H1 (cell line): ENCODE data around the gene HBQ1. TPM values are rescaled to one million over a fixed set of nuclear protein-coding genes. Genes with fewer than 3 reads are reported as not detected.

Experiments
- CTCF ChIP-seq, 3 experiments: IDR thresholded peaks; 1 replicate in 2 of 3; 2 replicates in 1 of 3; pipeline versions ENCODE4 v1.5.1 to v1.6.1; 2011; ENCODE audit warnings: low read length in 3 of 3, mild to moderate bottlenecking in 3 of 3, inconsistent platforms in 2 of 3, low read depth in 1 of 3, moderate library complexity in 1 of 3; ENCODE audit not compliant: insufficient read depth in 1 of 3; ENCODE audit errors: control extremely low read depth in 1 of 3
- E2F6 ChIP-seq: IDR thresholded peaks from 2 replicates; pipeline ENCODE4 v1.6.1; 2012; ENCODE audit warnings: inconsistent platforms
- HDAC6 ChIP-seq: IDR thresholded peaks from one replicate; pipeline ENCODE4 v1.7.1; 2012; ENCODE audit warnings: low read depth, mild to moderate bottlenecking, inconsistent platforms, low read length, moderate library complexity
- KDM4A ChIP-seq: IDR thresholded peaks from one replicate; pipeline ENCODE4 v1.7.1; 2012; ENCODE audit warnings: low read depth, mild to moderate bottlenecking, moderate library complexity, low read length, inconsistent platforms; ENCODE audit not compliant: severe bottlenecking
- NRF1 ChIP-seq: IDR thresholded peaks from 2 replicates; pipeline ENCODE4 v1.6.1; 2011; ENCODE audit warnings: mild to moderate bottlenecking, low read depth, low read length, improper control_type of control experiment
- POLR2AphosphoS5 ChIP-seq: IDR thresholded peaks from 2 replicates; pipeline ENCODE4 v1.6.1; 2011; ENCODE audit warnings: low read depth, low read length
- RXRA ChIP-seq: IDR thresholded peaks from 2 replicates; pipeline ENCODE4 v1.6.1; 2011; ENCODE audit warnings: low read depth, mild to moderate bottlenecking, low read length, moderate library complexity; ENCODE audit not compliant: insufficient read depth
- SAP30 ChIP-seq: fragments of 300-600 bp; sonication (generic); IDR thresholded peaks from 2 replicates; pipeline ENCODE4 v1.7.1; 2012; ENCODE audit warnings: low read length, moderate library complexity, mild to moderate bottlenecking, inconsistent platforms; ENCODE audit not compliant: insufficient read depth, insufficient replicate concordance
- SP1 ChIP-seq: IDR thresholded peaks from 2 replicates; pipeline ENCODE4 v1.6.1; 2011; ENCODE audit warnings: low read depth, low read length
- SUZ12 ChIP-seq: fragments of 200-600 bp; sonication (generic); IDR thresholded peaks from 2 replicates; pipeline ENCODE4 v1.6.1; 2012; ENCODE audit warnings: mild to moderate bottlenecking, inconsistent platforms, low read length, moderate library complexity, mixed read lengths
- TAF1 ChIP-seq: IDR thresholded peaks from 2 replicates; pipeline ENCODE4 v1.6.1; 2011; ENCODE audit warnings: mild to moderate bottlenecking, low read depth, low read length
- USF2 ChIP-seq: IDR thresholded peaks from 2 replicates; pipeline ENCODE4 v1.6.1; 2011; ENCODE audit warnings: low read length, improper control_type of control experiment
- YY1 ChIP-seq: IDR thresholded peaks from 2 replicates; pipeline ENCODE4 v1.6.1; 2011; ENCODE audit warnings: low read depth, mild to moderate bottlenecking, low read length
- polyA plus RNA-seq, 7 experiments: library from polyadenylated mRNA; depleted of rRNA in 3 of 7; stranded (reverse) in 5 of 7; unstranded in 2 of 7; fragments of >200 nt in 5 of 7; fragments of 200-250 nt in 2 of 7; gene quantifications; 1 replicate in 5 of 7; 2 replicates in 1 of 7; 4 replicates in 1 of 7; pipeline versions ENCODE4 v1.2.1 to v1.2.3, GENCODE V29; 2011 to 2013; ENCODE audit warnings: missing spikeins in 2 of 7, mixed read lengths in 2 of 7
- total RNA-seq: library from RNA; stranded (reverse); fragmentation: NEBNext Ultra II Directional; extraction: Animal tissue kit (Norgen Biotek cat#: 25700); gene quantifications from 2 replicates; pipeline ENCODE4 v1.2.1, GENCODE V29; 2021

The HBQ1 gene
- total and polyA plus RNA-seq, 2 of the 8 experiments (the other 6 are each of a cell fraction or from before 2014, with no cell fraction given): 2.9 to 17.1 TPM

GRCh38 chr16:166375-167121, 13.7 kb upstream of the HBQ1 start (continued):
- TF ChIP-seq SP1 (no peak), SUZ12 (peak; percentile 14; the same call in 1 of the 2 replicates), YY1 (no peak), KDM4A (peak; percentile 14), USF2 (no peak), NRF1 (no peak), TAF1 (no peak), E2F6 (0 out of 2 replicates have a peak, but pooled peaks have one; percentile 13), RXRA (no peak), CTCF (IDR thresholded peaks at IDR 0.05; ENCODE audit: control extremely low read depth in 1 of 3, insufficient read depth in 1 of 3, low read depth in 1 of 3, low read length in 3 of 3) (no peak), POLR2AphosphoS5 (no peak), SAP30 (no peak), HDAC6 (no peak)
